GM12801 (cell line): Measurements from ENCODE around the gene IRAK2.

Experiments used
- CTCF ChIP-seq: IDR thresholded peaks from one replicate; pipeline ENCODE4 v1.5.1; 2011; ENCODE audit warnings: control low read depth; ENCODE audit not compliant: insufficient read length; ENCODE audit errors: extremely low read depth

IRAK2 gene

GRCh38 chr3:10280571-10280970 is 115.9 kb downstream of the IRAK2 start:
- no peak for TF ChIP-seq CTCF

GRCh38 chr3:10281951-10282350 is 117.2 kb downstream of the IRAK2 start:
- no peak for TF ChIP-seq CTCF

GRCh38 chr3:10283638-10284037 is 118.9 kb downstream of the IRAK2 start:
- no peak for TF ChIP-seq CTCF

GRCh38 chr3:10284496-10284895 is 119.8 kb downstream of the IRAK2 start:
- no peak for TF ChIP-seq CTCF

GRCh38 chr3:10285272-10286132 is 120.8 kb downstream of the IRAK2 start:
- TF ChIP-seq CTCF = no peak

GRCh38 chr3:10286133-10286524 is 121.4 kb downstream of the IRAK2 start:
- TF ChIP-seq CTCF = no peak

- no peak for TF ChIP-seq CTCF
Observed at GRCh38 chr3:10286596-10287295, 122.0 kb downstream of the IRAK2 start.
